GM18526 (cell line): ENCODE results near the gene SLC44A2.

Experiments used
- POLR2A ChIP-seq: IDR thresholded peaks from 3 replicates; pipeline ENCODE4 v1.6.1; 2011; ENCODE audit not compliant: insufficient read length; ENCODE audit errors: extremely low read depth

SLC44A2 gene

DNA sequence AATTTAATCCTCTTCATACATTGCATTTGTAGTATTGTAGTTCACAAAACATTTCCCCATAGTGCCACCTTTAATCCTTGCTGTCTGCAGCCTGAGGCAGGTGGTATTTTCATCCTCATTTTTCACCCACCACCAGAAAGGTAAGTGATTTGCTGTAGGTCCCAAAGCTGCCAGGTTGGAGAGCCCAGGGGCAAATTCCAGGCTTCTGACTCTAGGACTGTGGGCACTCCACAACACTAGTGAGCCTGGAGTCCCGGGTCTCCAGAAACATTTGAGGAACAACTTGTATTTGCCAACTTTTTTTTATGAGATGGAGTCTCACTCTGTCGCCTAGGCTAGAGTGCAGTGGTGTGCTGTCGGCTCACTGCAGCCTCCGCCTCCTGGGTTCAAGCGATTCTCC lies 35.0 kb downstream of the SLC44A2 start:
- no peak for TF ChIP-seq POLR2A

- TF ChIP-seq POLR2A = no peak
These were observed 36.6 kb downstream of the SLC44A2 start for GRCh38 chr19:10661946-10662345.

DNA sequence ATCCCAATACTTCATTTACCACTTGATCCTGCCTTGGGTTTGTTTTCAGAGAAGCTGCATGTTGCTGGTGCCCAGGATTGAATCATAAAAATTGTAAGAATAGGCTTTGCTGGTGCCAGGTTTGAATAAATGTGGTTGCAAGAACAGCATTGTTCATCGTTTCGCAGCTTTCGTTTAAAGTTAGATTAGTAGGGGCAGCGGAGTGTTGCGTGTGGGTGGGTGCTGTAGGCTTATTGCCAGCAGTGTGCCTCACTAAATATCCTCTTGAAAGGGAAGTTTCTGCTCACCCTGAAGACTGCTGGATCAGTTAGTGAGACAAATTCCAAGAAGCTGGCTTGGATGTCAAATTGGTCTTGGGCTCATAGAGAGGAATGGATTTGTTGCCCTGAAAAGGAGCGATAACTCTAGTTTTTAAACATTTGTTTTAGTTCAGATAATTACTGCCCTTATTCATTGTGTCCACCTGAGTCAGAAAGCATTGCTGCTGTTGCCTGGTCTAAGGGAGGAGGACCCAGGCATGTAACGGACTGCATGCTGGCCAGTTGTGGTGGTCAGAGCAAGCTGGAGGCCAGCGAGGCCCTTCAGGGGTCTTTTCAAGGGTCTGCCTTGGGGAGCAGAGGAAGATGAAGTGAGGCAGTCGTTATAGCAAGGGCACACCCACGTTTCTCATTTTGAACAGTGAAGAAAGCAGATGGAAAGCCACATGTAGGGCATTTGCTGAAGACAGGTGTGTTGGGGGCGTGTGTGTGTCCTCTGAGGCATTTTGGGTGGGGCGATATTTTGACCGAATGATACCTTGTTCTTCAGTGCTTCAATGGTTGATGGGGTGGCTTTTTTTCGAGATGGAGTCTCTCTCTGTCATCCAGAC lies 37.3 kb downstream of the SLC44A2 start:
- TF ChIP-seq POLR2A = no peak

- no peak for TF ChIP-seq POLR2A
These were observed 42.5 kb downstream of the SLC44A2 start for GRCh38 chr19:10667867-10668266.

- TF ChIP-seq POLR2A = no peak
These were observed 43.9 kb downstream of the SLC44A2 start for GRCh38 chr19:10669246-10669645.

DNA sequence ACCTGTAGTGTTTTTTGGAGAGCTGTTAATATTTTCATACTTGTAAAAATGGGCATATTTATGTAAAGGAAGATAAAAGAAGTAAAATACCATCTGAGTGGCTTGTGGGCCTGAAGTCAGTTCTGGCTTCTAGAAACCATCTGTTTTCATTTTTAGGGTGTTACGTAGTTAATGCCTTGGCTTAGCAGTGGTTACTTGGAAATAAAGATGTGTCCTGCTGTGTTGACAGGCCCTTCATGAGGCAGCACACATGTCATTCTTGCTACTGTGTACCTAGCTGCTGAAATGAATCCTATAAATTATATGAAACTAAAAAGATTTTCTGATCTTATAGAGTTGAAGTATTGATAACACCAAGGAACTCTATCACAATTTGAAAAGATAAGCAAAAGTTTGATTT lies 44.8 kb downstream of the SLC44A2 start:
- TF ChIP-seq POLR2A = no peak

- no peak for TF ChIP-seq POLR2A
These were observed 45.8 kb downstream of the SLC44A2 start for GRCh38 chr19:10670876-10671804.

DNA sequence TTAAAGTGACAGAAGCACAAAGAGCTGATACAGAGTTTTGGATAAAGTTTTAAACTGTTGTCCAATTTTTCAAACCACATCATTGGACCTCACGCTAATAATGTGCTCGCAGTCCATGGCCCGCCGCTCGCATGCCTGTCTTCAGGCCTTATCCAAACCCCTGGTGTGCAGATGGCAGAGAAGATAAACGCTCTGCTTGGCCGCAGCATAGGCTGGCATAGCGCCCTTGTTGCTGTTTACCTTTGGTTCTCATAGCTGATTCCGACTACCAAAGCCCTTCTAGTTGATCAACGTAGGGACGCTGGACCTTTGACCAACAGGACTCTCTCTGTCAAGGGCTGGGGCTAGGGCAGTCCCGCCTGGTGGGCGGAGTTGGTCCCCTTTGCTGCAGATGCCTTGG lies 52.4 kb downstream of the SLC44A2 start:
- TF ChIP-seq POLR2A = no peak

DNA sequence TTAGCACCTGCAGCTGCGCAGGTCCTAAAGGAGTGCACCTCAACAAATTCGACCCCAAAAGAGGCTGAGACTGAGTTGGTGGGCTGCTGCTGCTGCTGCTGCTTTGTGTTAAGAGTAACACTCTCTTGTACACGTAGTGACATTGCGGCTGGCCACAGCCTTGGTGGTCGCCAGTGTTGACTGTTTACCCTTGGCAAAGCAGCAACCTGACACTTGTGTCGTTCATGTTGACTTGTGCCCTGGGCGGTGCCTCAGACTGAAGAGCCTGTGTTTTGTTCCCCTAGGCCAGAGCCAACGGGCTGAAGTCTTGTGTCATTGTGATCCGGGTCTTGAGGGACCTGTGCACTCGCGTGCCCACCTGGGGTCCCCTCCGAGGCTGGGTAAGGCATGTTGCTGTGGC lies 53.5 kb downstream of the SLC44A2 start:
- TF ChIP-seq POLR2A = no peak

DNA sequence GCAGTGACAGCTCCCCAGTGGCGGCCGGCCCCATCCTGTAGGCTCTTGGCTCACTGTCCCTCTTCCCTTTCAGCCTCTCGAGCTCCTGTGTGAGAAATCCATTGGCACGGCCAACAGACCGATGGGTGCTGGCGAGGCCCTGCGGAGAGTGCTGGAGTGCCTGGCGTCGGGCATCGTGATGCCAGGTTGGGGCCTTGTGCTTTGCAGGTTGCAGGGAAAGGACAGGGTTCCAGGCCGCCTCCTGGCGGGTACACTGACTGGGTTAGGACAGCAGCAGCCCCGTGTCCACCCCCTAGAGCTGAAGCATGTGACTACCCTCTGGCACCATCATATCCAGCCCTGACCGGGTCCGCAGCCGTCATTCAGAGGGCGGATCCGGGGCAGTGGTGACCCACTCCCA lies 54.4 kb downstream of the SLC44A2 start:
- no peak for TF ChIP-seq POLR2A

DNA sequence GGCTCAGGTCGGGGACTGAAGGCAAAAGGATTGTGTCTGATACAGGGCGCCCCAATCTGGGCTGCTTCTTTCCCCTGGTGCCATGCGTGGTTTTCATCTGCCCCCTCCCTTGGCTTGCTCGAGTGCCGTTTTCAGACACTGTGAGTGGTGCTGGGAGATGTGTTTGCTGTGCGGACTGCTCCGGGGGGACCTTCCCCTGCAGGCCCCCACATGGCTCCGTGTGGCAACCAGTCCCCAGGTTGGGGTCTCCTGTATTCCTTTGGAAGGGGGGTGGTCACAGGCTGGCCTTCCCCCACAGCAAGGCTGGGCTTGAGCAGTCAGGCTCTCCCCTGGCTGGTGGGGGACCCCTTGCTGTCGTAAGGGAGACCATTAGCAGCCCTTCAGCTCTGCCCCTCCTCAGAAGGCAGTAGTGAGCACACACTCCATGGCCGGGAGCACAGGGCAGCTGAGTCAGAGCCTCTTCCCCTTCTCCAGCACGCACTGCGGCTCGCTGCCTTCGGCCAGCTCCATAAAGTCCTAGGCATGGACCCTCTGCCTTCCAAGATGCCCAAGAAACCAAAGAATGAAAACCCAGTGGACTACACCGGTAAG lies 55.3 kb downstream of the SLC44A2 start:
- TF ChIP-seq POLR2A = no peak

DNA sequence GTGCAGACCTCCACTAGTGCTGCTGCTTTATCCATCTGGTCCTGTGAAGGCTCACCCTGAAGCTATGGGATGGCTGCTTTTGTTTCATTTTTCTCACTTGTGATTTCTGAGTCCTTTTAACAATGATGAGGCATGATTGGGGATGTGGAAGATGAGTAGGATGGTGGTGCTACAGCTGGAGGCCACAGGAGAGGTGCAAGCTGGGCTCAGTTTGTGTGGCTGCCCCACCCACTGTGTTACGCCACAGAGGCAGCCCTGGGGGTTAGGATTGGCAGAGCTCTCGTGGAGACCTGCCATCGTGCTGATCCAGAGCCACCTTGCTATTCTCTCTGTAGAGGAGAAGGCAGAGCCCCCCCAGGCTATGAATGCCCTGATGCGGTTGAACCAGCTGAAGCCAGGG lies 56.3 kb downstream of the SLC44A2 start:
- TF ChIP-seq POLR2A = no peak

DNA sequence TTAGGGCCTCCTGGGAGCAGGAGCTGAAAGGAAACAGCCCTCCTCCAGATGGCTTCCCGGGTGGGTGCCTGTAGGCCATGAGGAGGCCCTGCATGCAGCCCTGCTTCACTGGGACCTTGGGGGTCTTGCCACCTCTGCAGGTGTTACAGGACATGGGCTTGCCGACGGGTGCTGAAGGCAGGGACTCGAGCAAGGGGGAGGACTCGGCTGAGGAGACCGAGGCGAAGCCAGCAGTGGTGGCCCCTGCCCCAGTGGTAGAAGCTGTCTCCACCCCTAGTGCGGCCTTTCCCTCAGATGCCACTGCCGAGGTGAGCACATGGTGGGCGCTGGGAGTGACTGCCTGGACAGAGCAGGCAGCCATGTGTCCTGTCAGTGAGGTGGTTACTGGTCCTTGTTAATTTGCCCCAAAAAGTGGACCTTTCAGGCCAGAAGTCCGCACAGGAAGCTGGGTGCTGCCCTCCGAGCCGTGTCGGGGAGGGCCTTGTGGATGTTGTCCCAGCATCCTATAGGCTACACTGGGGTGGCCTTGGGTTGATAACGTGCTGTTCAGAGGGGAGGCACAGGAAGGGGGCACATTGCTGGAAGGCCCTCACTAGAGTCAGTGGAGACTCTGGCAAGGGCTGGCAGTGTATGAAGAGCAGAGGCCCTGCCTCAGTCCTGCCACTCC lies 57.2 kb downstream of the SLC44A2 start:
- no peak for TF ChIP-seq POLR2A

DNA sequence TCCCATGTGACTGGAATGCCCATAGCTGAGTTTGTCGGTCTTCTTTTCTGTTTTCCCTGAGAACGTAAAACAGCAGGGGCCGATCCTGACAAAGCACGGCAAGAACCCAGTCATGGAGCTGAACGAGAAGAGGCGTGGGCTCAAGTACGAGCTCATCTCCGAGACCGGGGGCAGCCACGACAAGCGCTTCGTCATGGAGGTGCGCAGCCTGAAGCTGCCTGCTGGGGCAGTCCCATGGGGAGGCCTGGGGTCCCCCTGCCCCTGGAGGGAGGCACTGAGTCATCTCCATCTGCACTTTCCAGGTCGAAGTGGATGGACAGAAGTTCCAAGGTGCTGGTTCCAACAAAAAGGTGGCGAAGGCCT lies 57.7 kb downstream of the SLC44A2 start:
- TF ChIP-seq POLR2A = no peak

GRCh38 chr19:10683582-10683981 lies 58.2 kb downstream of the SLC44A2 start:
- no peak for TF ChIP-seq POLR2A
